HG03159 (cell line): ENCODE data around the gene PPP2R5C.

Experiments used
- ATAC-seq: cut with Tn5 transposase; IDR thresholded peaks from one replicate; pipeline ENCODE4 v1.9.1; 2021; ENCODE audit warnings: mild to moderate bottlenecking, moderate library complexity; ENCODE audit not compliant: unreplicated experiment

PPP2R5C gene

DNA sequence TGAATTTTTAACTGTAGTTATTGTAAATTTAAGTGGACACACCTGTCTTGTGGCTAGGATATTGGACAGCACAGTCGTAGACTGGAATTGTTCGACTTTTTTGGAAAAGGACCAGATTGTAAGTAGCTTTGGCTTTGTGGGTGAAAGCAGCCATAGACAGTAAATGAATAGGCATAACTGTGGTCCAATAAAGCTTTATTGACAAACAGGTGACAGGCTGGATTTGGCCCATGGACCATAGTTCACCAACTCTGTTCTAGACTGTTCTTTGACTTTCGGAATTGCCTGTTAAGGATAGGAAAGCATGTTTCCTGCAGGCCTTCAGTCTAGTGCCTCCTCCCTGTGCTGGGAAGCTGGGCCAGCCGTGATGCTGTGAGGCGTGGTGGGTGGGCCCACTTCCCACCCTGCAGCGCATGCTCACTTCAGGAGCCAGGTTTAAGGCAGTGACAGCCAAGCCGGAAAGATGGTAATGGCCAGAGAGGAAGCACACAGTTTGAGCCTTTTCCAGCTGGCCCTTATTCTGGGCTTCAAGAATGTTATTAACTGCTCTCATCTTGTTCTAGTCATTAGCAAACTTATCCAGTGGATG lies 51.8 kb downstream of the PPP2R5C start:
- no peak for ATAC-seq

DNA sequence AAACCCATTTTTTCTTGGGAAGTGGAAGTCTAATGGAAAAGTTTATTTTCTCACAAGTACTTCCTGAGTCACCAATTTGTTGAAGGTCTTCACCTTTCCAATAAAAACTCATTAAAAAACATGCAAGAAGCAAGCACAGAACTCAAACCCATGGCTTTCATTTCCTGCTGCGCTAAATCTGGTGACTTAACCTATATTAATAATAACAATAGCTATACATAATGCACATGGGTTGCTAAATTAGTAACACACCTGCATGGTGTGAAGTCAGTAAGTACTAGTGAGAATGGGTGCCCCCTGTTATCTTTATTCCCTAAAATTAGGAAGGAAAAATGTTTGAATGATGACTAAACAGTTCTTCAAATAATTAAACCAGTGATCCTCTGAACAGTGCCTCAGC lies 52.3 kb downstream of the PPP2R5C start:
- ATAC-seq = no peak

DNA sequence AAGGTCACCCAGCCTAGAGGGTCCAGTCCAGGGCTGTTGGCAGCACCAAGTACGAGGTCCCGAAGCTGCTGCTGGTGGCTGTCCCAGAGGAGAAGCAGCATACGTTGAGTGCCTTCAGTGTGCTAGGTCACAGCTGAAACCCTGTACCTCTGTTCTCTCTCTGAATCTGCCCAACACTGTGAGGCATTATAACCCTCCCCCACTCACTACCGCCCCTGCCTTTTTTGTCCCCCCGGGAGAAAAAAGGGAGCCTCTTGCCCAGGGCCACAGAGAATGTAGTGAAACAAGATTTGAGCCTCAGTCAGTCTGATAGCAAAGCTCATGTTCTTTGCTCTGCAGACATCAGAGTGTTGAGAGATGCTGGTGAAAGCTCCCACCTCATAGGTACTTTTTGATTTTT lies 53.4 kb downstream of the PPP2R5C start:
- no peak for ATAC-seq

DNA sequence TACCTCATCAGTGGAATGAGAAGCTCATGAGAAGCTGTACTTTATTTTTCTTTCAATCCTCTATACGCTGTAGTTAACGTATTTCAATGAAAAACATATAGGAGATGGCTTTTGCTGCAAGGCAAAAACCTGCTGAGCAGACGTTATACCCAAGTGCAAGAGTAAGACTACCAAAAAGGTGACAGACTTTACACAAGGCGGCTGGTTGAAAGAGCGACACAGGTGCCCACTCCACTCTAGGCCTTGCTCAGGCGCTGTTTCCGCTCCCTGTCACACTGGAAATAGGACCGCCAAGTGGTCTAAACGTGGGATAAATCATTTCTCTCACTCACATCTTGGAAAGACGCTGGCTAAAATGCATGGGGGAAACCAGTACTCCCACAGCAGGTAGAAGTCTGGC lies 54.5 kb downstream of the PPP2R5C start:
- ATAC-seq = no peak

DNA sequence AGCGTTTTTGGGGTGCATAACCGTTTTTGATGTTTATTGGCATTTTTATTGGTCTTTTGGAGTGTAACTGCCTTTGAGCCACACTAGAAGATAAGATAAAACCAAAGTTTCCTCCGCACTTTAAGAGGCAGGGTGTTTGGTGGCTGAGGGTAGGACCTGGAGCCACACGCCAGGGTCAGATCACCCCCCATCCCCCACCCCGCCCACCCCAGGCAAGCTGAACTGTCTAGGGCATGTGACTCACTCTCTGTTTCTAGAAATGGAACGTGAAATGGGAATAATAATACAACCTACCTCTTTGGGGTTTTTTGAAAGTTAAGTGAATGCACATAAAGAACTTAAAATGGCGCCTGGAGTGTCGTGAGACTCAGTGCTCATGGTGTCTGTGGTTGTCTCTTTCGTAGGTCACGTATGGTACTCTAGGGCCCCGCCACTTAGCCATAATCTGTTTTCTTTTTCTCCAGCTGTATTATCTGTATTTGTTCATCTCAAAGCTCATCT lies 56.0 kb downstream of the PPP2R5C start:
- ATAC-seq = no peak

DNA sequence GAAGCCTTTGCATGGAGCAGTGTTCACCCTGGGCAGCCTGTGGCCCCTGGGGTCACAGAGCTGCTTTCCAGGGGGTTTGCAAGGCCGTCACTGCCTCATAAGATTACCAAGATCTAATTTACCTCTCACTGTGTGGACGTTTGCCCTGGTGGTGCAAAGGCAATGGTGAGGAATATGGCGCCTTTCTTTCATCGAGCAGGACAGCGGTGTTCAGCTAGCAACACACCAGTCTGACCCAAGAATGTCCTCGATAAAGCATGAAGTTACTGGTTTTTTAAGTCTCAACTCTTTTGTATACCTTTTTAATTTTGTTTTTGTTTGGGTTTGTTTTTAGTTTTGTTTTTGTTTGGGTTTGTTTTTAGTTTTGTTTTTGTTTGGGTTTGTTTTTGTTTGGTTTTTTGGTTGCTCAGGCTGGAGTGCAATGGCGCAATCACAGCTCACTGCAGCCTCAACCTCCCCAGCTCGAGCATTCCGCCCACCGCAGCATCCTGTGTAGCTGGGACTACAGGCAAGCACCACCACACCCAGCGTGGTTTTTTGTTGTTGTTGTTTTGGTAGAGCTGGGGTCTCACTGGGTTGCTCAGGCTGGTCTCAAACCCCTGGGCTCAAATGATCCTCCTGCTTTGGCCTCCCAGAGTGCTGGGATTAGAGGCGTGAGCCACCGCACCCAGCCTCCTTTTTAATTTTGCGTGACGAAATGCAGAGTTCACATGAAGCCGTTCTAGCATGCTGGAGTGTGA lies 57.9 kb downstream of the PPP2R5C start:
- ATAC-seq = no peak

DNA sequence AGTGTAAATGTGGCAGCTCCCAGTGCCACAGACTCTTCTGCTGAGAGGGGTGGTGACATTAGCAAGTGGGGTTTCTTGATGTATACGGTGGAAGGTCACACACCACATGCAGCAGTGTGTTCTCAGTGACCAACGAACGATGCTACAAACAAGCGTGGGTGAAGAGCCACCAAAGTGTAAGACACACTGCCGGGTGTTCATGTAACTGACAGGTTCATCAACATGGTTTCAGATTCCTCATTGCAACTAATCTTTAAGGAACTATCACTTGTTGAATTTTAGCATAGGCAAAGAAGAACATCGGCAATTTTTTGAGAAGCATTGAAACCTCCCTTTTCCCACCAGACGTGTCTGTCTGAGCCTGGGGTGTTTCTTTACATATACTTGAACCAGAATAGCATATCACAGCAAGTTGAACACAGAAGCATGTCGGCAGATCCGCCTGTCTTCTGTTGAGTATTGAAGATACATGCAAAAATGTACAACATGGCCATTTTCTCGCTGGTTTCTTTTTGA lies 58.8 kb downstream of the PPP2R5C start:
- no peak for ATAC-seq

DNA sequence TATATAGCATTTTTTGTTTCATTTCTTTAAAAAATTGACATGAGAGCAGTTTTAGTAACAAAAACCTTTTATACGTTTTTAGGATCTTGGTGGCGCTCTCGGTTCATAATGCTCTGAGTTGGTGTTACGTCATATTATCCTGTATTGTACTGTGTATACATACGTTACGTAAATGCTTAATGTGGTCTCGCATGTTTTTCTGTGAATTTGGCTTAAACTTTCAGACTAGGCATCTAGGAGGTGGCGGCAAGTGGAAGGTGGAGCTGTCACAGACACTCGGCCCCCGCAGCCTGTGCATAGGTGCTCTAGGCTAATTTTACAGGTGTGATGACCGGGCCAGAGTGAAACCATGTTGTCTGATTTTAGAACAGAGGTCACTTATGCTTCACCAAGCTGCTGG lies 60.0 kb downstream of the PPP2R5C start:
- ATAC-seq = no peak

DNA sequence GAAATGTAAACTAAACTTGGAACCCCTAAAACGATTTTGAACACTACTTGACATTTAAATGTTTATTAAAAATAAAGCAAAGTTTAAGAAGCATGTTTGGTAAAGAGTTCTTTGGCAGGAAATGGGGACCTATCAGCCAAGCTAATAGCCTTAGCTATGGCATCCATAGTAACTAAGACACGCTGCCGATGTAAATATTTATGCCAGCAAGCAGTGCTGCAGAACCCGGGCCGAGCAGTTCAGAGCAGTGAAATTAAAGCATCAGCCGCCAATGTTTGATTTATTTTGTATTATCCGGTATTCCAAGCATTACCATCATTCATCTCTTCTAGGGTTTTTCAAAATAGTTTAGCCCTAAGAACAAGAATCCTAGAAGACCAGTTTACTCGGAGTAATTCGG lies 61.6 kb downstream of the PPP2R5C start:
- no peak for ATAC-seq

DNA sequence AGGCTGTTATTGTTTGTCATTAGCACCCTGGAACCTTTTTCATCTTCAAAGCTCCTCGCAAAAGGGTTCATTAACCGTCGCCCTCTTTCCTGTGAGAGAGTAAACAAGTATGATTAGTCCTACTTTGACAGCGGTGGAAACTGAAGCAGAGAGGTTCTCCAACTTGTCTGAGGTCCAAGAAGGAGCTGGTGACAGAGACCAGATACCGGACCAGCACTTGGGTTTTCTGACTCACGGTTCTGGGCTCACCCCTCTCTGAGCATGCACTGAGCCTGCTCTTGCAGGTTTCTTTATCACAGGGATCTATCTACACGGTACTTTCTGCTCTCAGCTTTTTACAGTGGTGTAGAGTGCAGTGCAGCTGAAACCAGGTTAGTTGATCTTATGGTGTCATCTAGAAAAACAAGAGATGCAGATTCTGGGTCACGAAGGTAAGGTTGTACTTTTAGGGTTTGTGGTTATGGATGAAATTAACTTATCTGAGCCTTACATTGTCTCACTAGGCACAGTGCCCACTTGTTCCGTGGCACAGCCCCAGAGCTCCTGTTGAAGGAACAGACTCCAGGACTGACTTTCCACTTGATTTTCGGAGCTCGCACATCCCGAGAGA lies 62.1 kb downstream of the PPP2R5C start:
- ATAC-seq = peak; percentile 50

DNA sequence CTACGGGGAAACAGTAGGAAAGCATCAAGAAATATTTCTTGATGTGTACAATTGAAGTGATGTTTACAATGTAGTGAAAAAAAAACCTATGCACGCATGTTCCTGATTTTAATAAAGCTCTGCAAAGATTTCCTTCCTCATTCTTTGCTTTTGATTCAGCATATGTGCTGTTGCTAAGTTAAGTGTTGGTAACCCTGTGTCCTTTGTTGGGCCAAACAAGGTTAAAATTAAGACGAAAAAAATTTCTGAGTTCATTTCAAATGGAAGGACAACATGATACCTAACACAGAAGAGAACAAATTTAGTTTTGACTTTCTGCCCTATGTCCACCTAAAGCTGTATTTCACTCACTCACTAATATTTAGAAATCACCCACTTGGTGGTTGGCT lies 62.8 kb downstream of the PPP2R5C start:
- peak; percentile 7 for ATAC-seq

DNA sequence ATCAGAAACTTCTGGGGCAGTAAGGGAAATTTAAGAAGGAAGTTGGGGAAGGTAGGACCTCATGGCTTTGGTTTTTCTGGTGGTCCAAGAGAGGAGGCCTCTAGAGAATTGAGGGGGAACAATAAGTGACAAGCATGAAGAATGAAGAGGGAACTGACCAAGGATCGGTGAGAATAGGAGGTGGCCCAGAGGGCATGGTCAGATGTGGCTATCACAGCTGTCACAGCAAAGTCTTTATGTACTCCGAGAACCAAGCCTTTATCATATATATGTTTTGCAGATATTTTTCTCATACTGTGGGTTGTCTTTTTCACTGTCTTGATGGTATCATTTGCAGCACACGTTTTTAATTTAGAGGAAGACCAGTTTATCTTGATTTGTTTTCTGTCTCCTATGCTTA lies 64.3 kb downstream of the PPP2R5C start:
- ATAC-seq = no peak

DNA sequence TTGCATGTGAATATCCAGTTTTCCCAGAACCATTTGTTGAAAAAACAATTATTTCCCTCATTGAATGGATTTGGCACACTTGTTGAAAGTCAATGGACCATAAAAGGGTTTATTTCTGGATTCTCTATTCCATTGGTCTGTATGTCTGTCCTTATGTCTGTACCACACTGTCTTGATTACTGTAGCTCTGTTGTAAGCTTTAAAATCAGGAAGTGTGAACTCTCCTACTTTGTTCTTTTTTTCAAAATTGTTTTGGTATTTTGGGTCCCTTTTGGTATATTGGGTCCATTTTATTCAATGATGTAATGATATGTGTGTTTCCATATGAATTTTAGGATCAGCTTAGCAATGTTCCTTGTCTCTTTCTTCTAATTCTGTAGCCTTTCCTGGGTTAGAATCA lies 64.8 kb downstream of the PPP2R5C start:
- no peak for ATAC-seq

DNA sequence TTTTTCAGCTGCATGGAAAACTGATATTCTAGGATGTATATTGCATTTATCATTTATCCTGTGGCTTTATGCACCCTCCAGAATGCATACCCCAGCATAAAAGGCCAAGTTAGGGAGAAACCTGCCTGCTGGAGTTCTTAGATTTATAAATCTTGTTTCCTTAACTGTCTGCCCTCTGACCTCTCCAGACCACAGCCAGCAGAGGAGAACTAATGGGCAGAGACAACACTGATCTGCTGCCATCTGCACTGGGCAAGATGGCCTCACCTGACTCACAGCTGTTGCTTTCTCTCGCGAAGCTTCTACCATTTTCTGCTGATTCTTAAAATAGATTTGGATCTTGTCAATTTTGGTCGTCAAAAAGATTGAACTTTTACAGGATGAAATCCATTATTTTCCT lies 65.8 kb downstream of the PPP2R5C start:
- ATAC-seq = no peak

DNA sequence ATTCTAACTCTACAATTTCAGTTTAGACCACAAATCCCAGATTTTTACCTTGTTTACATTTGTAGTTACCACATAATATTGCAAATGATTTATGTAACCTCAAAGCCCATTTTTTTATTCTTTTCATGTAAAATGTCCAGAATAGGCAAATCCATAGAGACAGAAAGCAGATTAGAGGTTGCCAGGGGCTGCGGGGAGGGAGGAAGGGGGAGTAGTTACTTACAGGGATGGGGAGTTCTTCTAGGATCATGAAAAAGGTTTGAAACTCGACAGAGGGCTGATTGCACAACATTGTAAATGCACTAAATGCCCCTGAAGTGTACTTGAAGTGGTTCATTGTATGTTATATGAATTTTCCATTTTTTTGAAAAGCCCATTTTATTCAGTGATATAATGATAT lies 66.5 kb downstream of the PPP2R5C start:
- no peak for ATAC-seq

DNA sequence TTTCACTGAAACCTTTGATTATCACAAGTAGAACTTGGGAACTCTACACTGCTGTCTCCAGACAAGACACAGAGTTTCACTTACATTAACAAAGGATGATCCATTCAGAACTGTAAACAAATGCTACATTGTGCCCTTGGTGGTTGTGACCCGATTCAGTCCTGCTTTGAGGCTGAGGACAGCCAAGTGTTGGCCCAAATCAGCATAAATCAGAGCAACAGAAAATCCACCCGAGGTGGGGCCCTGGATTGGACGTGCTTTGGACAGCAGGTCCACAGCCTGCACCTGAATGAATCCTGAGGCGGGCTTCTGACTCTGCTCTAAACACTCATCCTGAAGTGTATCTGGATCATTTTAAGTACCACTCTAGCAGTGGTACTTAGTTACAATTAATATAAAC lies 68.8 kb downstream of the PPP2R5C start:
- ATAC-seq = no peak

DNA sequence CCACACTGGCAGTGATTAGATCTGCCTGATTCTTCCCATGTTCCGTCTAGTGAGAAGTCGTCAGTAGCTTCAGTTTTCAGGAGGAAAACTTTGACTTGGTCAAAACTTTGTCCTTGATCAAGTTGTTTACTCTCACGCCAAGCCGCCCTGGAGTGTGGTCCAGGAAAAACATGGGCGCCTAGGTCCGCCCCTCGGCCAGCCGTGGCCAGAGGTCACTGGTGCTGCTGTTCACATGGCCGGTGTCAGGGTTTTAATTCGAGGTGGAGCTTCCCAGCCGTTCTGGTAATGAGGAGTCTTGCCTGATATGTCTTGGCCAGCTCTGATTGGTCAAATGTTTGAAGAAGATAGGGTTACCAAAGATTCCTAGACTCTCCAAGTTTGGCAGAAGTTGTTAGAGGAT lies 71.5 kb downstream of the PPP2R5C start:
- no peak for ATAC-seq

DNA sequence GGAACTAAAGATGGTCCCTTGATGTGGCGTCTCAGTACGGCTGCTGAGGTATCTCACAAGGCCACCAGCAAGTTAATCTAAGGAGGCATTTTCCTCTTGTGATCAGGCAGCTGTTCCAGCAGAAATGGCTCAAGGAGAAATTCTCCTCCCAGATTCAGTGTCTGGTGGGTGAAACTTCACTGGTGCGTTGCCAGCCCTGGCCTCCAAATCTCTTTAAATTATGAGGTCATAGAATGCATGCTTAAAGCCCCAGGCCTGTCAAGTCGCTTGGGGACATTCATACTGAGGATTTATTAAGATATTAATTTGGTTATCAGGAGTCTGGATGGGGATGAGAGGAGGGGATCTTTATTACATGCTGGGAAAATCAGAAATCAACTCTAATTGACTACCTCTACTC lies 72.9 kb downstream of the PPP2R5C start:
- ATAC-seq = no peak

DNA sequence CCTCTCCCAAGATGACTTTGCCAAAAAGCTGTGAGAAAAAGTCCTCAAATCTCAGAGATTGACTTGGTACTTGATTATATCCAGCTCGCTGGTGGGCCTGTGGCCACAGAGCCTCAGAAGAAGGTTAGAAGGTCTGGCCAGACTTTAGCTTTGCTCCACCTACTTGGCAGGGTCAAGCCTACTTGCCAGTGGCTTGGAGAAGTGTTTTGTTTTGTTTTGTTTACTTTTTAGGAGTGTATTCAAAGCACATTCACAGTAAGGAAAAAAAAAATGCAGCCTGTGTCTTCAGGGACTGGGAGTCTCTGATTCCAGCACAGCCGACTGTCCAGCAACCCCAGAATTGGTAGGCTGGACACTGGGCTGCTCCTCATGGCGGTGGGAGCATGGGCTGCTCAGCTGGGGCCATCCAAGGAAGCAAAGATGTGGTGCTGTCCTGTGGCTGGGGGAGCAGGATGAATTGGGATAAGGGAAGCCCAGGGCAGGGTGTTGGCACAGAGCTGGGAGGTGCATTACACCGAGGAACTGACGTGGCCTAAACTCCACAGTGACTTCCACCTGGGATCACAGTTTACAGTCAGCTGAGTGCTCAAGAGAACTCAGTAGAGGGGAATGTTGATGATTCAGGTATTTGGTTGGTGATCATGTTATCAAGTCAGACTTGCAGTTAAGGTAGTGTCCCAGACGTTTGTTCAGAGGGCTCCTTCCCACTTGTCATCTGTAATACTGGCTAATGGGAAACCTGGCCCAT lies 73.5 kb downstream of the PPP2R5C start:
- ATAC-seq = no peak

DNA sequence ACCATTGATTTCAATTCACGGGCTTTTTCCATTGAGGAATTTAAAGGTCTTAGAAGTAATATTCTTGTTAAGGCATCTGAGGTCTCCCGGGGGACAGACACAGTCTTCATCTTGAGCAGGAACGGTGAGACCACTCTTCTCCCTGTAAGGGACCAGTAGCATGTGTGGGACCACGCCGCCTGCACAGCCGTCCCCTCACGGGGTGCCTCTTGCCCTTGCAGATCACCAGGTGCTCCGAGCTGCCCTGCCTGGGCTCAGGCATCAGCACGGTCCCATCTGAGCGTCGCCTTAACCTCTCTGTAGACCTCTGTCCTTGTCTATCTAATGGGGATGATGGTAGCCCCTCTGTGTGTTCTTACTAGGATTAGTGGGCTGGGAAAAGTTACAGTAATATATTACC lies 74.1 kb downstream of the PPP2R5C start:
- no peak for ATAC-seq

DNA sequence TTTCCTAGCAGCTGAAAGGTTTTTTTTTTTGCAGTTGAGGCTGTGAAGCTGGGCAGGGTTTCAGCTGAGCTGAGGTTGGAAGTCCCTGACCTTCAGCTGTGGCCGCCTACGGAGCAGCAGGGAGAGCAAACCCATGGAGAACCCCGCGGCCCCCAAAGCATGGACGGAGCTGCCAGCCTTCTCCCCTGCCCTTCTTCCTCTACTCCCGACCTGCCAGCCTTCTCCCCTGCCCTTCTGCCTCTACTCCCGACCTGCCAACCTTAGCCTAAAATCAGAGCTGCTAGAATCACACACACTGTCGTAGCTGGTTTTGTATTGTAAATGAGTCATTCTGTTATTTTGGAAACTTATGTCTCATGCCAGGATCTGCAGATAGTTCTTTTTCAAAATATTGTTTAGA lies 74.6 kb downstream of the PPP2R5C start:
- ATAC-seq = no peak
